ENCODE results near the gene TRIO.

TRIO gene

DNA sequence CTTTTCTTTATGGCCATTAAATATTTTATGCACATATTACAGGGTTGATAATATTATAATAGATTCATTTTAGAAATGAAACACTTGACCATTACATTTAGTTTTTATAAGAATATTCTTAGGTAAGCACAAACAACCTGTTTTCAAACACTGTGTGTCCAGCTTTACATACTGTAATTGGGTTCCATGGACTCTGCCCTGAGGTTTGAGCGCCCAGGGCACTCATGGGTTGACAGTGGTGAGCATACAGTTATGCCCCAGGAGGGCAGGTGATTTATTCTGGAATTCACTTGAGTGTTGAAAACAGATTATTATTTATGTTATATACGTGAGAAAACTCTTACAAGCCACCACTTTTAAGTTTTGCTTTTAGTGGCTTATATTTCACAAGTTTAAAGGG, 33.7 kb downstream of the TRIO start:
- Histone ChIP-seq H3K27me3 (no peaks in the 10 kb centered on the region), H3K4me3 (ENCODE audit: low read depth in 1 of 2, low read length in 1 of 2) (no peak overlapping the region), H3K27ac (no peak overlapping the region), H3K9me3 (no peaks in the 10 kb centered on the region), H3K36me3 (no peaks in the 10 kb centered on the region), H3K4me1 (ENCODE audit: control insufficient read depth in 1 of 2, insufficient read depth in 1 of 2, low read depth in 1 of 2, low read length in 1 of 2) (peaks cover 19 to 33% of the 10 kb centered on the region in 2 experiments)
- TF ChIP-seq, protein P1, sequence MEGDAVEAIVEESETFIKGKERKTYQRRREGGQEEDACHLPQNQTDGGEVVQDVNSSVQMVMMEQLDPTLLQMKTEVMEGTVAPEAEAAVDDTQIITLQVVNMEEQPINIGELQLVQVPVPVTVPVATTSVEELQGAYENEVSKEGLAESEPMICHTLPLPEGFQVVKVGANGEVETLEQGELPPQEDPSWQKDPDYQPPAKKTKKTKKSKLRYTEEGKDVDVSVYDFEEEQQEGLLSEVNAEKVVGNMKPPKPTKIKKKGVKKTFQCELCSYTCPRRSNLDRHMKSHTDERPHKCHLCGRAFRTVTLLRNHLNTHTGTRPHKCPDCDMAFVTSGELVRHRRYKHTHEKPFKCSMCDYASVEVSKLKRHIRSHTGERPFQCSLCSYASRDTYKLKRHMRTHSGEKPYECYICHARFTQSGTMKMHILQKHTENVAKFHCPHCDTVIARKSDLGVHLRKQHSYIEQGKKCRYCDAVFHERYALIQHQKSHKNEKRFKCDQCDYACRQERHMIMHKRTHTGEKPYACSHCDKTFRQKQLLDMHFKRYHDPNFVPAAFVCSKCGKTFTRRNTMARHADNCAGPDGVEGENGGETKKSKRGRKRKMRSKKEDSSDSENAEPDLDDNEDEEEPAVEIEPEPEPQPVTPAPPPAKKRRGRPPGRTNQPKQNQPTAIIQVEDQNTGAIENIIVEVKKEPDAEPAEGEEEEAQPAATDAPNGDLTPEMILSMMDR (IDR thresholded peaks at IDR 0.05), result no peak

DNA sequence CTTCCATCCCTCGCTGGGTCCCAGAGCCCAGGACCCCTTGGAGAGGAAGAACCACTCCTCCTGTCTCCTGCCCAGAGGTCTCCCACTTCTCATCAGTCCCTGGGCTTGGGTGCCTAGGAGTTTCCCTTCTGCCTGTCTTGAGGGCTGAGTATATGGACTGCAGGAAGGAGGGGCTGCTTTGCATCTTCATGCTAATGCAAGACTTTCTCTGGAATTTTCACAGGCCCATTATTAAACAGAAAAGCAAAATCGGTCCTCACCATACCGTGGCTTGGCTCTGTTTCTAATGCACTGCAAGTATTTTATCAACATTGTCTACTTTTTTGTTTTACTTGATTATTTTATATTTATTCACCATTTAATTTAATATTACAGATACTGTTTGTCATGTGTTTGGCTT, 34.5 kb downstream of the TRIO start:
- Histone ChIP-seq H3K27ac (no peak overlapping the region), H3K36me3 (no peaks in the 10 kb centered on the region), H3K9me3 (no peaks in the 10 kb centered on the region), H3K4me3 (ENCODE audit: low read depth in 1 of 2, low read length in 1 of 2) (no peak overlapping the region), H3K4me1 (ENCODE audit: control insufficient read depth in 1 of 2, insufficient read depth in 1 of 2, low read depth in 1 of 2, low read length in 1 of 2) (peaks cover 17 to 25% of the 10 kb centered on the region in 2 experiments), H3K27me3 (no peaks in the 10 kb centered on the region)
- TF ChIP-seq, protein P1 (IDR thresholded peaks at IDR 0.05), result no peak

DNA sequence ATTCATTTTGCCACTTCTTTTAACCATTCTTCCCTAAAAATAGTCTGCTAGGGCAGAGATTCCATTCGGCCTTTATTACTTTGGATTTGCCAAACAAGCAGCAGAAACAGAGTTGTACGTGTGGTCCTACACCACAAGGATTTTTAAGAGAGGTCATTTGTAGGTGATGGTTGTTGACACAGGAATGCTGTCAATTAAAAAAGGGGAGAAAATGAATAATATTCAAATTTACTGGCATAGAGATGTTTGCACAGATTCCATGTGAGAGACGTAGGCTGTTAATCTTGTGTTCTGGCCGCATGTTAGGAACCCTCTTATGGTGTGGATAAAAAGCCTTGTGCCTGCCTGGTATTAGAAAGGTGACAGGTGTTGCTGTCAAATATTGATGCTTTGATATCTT, 34.9 kb downstream of the TRIO start:
- no peak overlapping the region for H3K4me3 ChIP-seq (ENCODE audit: low read depth in 1 of 2, low read length in 1 of 2)
- H3K27ac ChIP-seq, result no peak overlapping the region
- no peaks in the 10 kb centered on the region for H3K9me3 ChIP-seq
- peaks cover 17 to 22% of the 10 kb centered on the region in 2 experiments for H3K4me1 ChIP-seq (ENCODE audit: control insufficient read depth in 1 of 2, insufficient read depth in 1 of 2, low read depth in 1 of 2, low read length in 1 of 2)
- TF ChIP-seq, protein P1 (IDR thresholded peaks at IDR 0.05), result no peak
- H3K27me3 ChIP-seq, result no peaks in the 10 kb centered on the region
- H3K36me3 ChIP-seq, result no peaks in the 10 kb centered on the region

DNA sequence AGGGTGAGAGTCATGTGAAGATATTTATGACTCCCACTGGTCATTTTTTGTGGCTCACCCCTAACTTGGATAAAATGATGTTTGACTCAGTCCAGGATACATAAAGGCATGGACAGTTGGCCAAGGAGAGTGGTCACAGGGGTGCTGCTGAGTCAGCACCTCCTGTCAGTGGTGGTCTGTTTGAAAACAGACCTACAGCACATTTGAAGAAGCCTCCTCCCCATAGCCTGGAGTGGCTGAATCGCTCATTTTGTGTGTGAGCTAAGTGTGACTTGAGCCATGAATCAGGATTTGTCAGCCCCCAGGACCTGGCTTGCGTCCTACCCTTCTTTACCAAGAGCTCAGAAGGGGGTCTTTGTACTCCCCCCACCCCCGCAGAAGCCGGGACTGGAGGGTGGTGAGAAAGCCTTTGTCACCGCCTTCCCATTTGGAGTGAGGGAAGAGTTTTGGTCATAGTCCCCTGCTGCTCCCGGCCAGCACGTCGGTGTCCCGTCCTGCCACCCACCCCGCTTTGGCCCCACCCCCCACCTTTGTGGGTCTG, 35.6 kb downstream of the TRIO start:
- H3K9me3 ChIP-seq, result no peaks in the 10 kb centered on the region
- H3K27me3 ChIP-seq, result no peaks in the 10 kb centered on the region
- H3K4me1 ChIP-seq (ENCODE audit: control insufficient read depth in 1 of 2, insufficient read depth in 1 of 2, low read depth in 1 of 2, low read length in 1 of 2), result peaks cover 11 to 16% of the 10 kb centered on the region in 2 experiments
- no peak overlapping the region for H3K27ac ChIP-seq
- H3K4me3 ChIP-seq (ENCODE audit: low read depth in 1 of 2, low read length in 1 of 2), result no peak overlapping the region
- H3K36me3 ChIP-seq, result no peaks in the 10 kb centered on the region
- TF ChIP-seq, protein P1 (IDR thresholded peaks at IDR 0.05), result no peak

DNA sequence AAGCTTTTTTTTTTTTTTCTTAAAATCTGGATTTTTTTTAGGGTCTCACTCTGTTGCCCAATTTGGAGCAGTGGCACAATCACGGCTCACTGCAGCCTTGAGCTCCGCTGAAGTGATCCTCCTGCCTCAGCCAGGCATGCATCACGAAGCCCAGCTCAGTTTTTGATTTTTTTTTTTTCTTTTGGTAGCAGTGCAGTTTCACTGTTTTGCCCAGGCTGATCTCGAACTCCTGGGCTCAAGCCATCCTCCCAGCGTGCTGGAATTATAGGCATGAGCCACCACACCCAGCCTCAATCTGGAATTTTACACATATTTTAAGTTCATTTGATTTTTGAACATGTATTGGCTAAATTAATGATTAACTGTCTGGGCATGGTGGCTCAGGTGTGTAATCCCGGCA, 36.3 kb downstream of the TRIO start:
- no peak overlapping the region for H3K4me3 ChIP-seq (ENCODE audit: low read depth in 1 of 2, low read length in 1 of 2)
- TF ChIP-seq, protein P1 (IDR thresholded peaks at IDR 0.05), result no peak
- no peaks in the 10 kb centered on the region for H3K27me3 ChIP-seq
- no peaks in the 10 kb centered on the region for H3K36me3 ChIP-seq
- no peak overlapping the region for H3K27ac ChIP-seq
- H3K9me3 ChIP-seq, result no peaks in the 10 kb centered on the region
- H3K4me1 ChIP-seq (ENCODE audit: control insufficient read depth in 1 of 2, insufficient read depth in 1 of 2, low read depth in 1 of 2, low read length in 1 of 2), result peaks cover 4 to 8% of the 10 kb centered on the region in 2 experiments

DNA sequence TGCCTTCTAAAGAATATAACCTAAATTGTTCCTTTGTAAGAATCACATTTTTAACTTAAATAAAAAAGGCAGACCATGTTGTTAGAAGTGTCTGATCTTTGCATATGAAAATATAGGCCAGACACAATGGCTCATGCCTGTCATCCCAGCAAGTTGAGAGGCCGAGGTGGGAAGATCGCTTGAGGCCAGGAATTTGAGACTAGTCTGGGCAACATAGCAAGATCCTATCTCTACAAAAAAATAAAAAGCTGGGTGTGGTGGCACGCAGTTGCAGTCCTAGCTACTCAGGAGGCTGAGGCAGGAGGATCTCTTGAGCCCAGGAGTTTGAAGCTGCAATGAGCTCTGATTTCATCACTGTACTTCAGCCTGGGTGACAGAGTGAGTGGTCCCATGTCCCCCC, 37.3 kb downstream of the TRIO start:
- H3K4me3 ChIP-seq (ENCODE audit: low read depth in 1 of 2, low read length in 1 of 2), result no peak overlapping the region
- no peaks in the 10 kb centered on the region for H3K36me3 ChIP-seq
- H3K27me3 ChIP-seq, result no peaks in the 10 kb centered on the region
- no peaks in the 10 kb centered on the region for H3K9me3 ChIP-seq
- TF ChIP-seq, protein P1 (IDR thresholded peaks at IDR 0.05), result no peak
- H3K4me1 ChIP-seq (ENCODE audit: control insufficient read depth in 1 of 2, insufficient read depth in 1 of 2, low read depth in 1 of 2, low read length in 1 of 2), result peaks cover 1 to 5% of the 10 kb centered on the region in 2 experiments
- H3K27ac ChIP-seq, result no peak overlapping the region

All from neutrophil (primary cell).